NB4 (cell line): Measurements from ENCODE around the gene USP33.
"Not testable (repeated sequence)": the region's sequence is repeated elsewhere in the genome, so short reads cannot be mapped to it uniquely, and the experiment has no call there.

Experiments
- DNase-seq: peaks from one replicate; pipeline ENCODE4 v3.0.0; 2010; ENCODE audit warnings: low read depth
- H3K4me3 ChIP-seq: one replicate; pipeline ENCODE4 v1.5.1; 2011; ENCODE audit warnings: mild to moderate bottlenecking, low read depth, low read length, moderate library complexity
- CTCF ChIP-seq: IDR thresholded peaks from one replicate; pipeline ENCODE4 v1.5.1; 2012; ENCODE audit warnings: low read depth, low read length
- MAX ChIP-seq: IDR thresholded peaks from 2 replicates; pipeline ENCODE4 v1.6.1; 2011; ENCODE audit warnings: low read depth, low read length
- MYC ChIP-seq: IDR thresholded peaks from 2 replicates; pipeline ENCODE4 v1.6.1; 2011; ENCODE audit warnings: low read depth, low read length
- POLR2A ChIP-seq: IDR thresholded peaks from 2 replicates; pipeline ENCODE4 v1.6.1; 2011; ENCODE audit warnings: mild to moderate bottlenecking; ENCODE audit not compliant: insufficient read length; ENCODE audit errors: extremely low read depth

USP33 gene

GRCh38 chr1:77794550-77794949, 34.9 kb upstream of the USP33 start:
- TF ChIP-seq MAX (no peak), MYC (no peak), POLR2A (no peak), CTCF (no peak)
- no peak overlapping the region for H3K4me3 ChIP-seq
- DNase-seq: no peak

GRCh38 chr1:77786093-77786741, 26.6 kb upstream of the USP33 start:
- DNase-seq, H3K4me3 ChIP-seq: not testable (repeated sequence)

GRCh38 chr1:77783141-77783540, 23.5 kb upstream of the USP33 start:
- TF ChIP-seq MYC: no peak
- no peak for TF ChIP-seq MAX
- no peak for TF ChIP-seq POLR2A
- TF ChIP-seq CTCF: no peak
- no peak for DNase-seq
- no peak overlapping the region for H3K4me3 ChIP-seq

GRCh38 chr1:77781683-77782082, 22.0 kb upstream of the USP33 start:
- peak overlapping the region; percentile 25 for H3K4me3 ChIP-seq
- no peak for TF ChIP-seq MAX
- DNase-seq: no peak

- TF ChIP-seq MAX: 0 out of 2 replicates have a peak, but pooled peaks have one; percentile 12
- TF ChIP-seq POLR2A: peak; percentile 36
- no peak for TF ChIP-seq MYC
- TF ChIP-seq CTCF: no peak
- DNase-seq: peak; percentile 92
- peak within 1 kb of the TSS; percentile 82 for H3K4me3 ChIP-seq
These were observed 20.1 kb upstream of the USP33 start, which contains the start of gene MIGA1 for GRCh38 chr1:77779529-77780281. TSS of gene MIGA1 (plus strand) at chr1:77779649. CDS start at chr1:77783253, 3,604 bp downstream.

GRCh38 chr1:77776007-77776700, 16.5 kb upstream of the USP33 start:
- no peak overlapping the region for H3K4me3 ChIP-seq
- no peak for TF ChIP-seq MAX
- TF ChIP-seq CTCF: no peak
- TF ChIP-seq MYC: no peak
- no peak for TF ChIP-seq POLR2A
- no peak for DNase-seq
